GM19452 (cell line): ENCODE results near the gene STX8.

Source experiments
- ATAC-seq: cut with Tn5 transposase; IDR thresholded peaks from one replicate; pipeline ENCODE4 v1.9.1; 2021; ENCODE audit not compliant: unreplicated experiment

Gene STX8

DNA sequence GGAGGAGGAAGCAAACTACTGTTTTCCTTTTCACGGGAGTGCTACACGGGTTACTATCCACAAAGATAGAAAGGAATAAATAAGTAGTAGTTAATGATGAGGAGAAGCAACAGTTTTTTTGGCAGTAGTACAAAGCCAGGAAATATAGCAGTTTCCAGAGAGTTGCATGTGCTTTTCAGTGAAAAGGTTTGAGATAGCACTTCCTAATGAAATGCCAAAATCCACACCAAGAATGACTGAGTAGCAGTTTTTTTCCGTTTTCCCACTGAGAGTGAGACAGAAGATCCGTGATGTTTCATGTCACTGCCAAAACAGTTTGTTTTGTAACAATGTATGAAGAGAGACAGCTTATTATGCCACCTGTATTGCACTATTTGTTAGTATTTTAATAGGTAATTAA lies 129.1 kb downstream of the STX8 start:
- ATAC-seq, result no peak

DNA sequence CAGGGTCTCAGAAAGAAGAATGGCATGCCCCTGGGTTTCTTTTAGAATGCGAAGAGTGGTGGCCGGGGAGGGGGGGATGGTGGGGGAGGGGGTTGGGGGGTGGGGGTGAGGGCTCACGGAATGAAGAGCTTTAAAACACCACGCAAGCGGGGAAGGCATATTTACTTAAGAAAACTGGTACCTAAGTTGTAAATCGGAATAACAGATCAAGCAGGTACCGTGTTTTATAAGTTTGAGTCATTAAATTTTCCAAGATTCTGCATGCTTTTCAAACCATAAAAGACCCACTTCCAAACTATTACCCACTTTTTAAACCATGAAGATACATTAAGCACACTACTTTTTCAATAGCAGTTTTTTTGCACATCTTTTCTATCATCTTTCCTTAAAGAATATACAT lies 130.2 kb downstream of the STX8 start:
- no peak for ATAC-seq

DNA sequence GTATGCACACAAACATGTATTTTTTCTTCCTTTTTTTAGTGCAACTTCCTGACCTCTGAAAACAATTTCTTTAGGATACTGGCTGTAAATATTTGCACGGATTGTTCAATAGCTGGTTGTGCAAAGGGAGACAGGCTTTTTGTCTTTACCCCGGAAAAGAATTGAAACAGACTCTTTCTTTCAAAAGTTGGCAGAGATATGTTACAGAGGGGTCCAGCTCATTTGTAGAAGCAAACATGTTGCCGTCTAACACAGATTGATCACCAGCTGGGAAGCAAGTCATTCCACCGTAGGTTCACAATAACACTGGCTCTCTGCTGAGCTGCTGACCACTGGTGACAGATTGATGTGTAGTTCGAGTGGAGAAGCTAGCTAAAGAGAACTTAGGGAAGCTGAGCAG lies 130.9 kb downstream of the STX8 start:
- ATAC-seq, result no peak

DNA sequence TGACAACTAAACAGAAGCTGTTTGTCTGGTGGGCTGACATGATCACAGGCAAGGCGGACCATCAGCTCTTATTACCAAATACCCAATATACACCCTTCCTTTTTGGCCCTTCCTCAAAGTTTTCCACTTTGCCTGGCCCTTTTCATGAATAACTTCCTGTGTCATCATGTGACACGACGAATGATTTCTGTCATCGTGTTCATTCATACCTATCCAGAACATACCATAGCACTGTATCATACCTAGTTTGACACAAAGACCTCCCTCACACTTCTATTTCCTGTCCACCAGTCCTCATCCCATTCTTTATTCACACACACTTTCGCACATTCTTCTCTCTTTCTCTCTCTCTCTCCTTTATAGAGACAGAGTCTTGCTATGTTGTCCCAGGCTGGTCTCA lies 131.8 kb downstream of the STX8 start:
- no peak for ATAC-seq

DNA sequence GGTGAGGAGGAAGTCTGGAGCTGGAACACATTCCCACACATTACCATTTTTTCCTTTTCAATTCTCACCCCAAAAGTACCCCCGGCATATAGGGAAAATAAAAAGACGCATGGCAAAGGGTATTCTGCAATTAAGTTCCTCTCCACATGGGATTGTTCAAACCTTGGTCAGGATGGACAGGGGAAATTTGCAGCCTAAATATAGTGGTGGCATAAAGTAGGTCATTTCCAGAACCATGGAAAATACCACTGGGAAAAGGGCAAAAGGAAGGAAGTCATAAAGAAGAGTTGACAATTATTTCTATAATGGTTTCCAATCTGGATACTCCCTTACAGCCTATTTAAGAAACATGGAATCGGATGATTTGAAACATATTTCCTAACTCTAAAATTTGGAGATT lies 135.8 kb downstream of the STX8 start:
- ATAC-seq, result no peak

- no peak for ATAC-seq
These were observed 139.0 kb downstream of the STX8 start for GRCh38 chr17:9436630-9437029.

DNA sequence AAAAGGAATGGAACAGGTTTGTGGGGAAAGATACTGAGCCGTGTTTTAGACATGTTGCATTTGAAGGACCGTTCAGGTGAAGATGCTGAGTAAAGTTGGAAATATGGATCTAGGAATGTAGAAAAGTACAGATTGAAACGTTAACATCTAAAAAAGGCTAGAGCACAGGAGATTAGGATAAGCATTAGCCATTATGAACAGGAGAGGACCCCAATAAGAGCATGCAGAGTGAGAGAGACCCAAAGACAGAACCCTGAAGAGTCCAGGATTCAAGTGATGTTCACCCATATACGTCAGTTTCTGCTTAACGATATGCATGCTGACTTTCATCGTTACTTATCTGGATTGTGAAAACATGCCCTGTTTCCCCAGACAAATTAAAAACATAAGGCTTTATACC lies 140.5 kb downstream of the STX8 start:
- no peak for ATAC-seq

DNA sequence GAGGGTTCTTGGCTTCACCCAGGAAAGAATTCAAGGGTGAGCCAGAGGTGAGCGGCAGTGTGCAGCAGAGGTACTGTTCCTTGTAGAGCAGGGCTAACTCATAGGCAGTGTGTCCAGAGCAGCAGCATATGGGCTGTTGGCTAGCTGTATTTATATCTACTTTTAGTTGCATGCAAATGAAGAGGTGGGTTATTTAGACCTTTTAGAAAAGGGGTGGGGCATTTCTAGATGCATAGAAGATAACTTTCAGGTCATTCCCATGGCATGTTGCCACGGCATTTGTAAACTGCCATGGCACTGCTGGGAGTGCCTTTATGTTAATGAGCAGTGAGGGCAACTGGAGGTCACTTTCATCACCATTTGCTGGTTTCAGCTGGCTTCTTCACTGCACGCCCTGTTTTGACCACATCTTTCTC lies 141.0 kb downstream of the STX8 start:
- ATAC-seq, result no peak

- ATAC-seq, result no peak
These were observed 142.6 kb downstream of the STX8 start for GRCh38 chr17:9432934-9433421.

- no peak for ATAC-seq
These were observed 143.3 kb downstream of the STX8 start for GRCh38 chr17:9432134-9432885.

DNA sequence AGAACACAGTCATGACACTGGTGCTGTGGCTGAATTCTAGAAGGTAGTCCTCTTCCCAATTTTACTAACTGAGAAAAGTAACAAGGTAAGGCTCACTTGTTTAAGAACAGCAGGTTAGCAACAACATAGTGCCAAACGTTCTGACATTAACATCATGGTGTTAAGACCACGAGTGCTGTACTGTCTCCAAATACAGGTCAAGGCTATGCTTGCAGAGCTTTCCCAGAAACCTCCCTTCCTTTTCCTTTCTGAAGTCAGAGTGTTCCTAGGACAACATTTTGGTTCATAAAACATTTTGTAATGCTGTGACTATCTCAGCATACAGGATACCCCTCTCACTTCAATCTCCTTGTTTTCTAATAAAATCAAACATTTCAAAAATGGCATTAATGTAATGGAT lies 144.0 kb downstream of the STX8 start:
- no peak for ATAC-seq

- no peak for ATAC-seq
These were observed 147.9 kb downstream of the STX8 start for GRCh38 chr17:9427465-9428315.

GRCh38 chr17:9424071-9424640 lies 151.5 kb downstream of the STX8 start:
- no peak for ATAC-seq

GRCh38 chr17:9421525-9421924 lies 154.1 kb downstream of the STX8 start:
- ATAC-seq, result no peak

GRCh38 chr17:9419932-9420453 lies 155.6 kb downstream of the STX8 start:
- ATAC-seq, result no peak

GRCh38 chr17:9414471-9414870 lies 161.1 kb downstream of the STX8 start:
- ATAC-seq, result peak; percentile 98

DNA sequence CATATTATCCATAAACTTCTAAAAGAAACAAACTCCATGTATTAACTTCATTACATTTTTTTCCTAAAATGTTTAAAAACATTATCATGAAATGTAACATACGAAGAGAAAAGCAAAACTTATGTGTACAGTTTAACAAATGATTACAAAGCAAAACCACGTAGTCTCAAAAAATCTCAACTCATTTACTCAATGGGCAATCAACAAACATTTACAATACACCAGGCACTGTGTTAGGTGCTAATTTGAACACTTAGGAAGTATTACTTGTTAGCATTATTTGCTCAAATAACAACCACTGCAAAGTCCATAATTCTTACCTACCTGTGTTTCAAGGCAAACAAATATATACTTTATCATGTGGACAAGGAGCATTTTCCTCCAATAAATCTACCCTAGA lies 164.9 kb downstream of the STX8 start:
- no peak for ATAC-seq

- ATAC-seq, result no peak
These were observed 165.3 kb downstream of the STX8 start for GRCh38 chr17:9410301-9410700.

- no peak for ATAC-seq
These were observed 165.7 kb downstream of the STX8 start for GRCh38 chr17:9409878-9410277.

DNA sequence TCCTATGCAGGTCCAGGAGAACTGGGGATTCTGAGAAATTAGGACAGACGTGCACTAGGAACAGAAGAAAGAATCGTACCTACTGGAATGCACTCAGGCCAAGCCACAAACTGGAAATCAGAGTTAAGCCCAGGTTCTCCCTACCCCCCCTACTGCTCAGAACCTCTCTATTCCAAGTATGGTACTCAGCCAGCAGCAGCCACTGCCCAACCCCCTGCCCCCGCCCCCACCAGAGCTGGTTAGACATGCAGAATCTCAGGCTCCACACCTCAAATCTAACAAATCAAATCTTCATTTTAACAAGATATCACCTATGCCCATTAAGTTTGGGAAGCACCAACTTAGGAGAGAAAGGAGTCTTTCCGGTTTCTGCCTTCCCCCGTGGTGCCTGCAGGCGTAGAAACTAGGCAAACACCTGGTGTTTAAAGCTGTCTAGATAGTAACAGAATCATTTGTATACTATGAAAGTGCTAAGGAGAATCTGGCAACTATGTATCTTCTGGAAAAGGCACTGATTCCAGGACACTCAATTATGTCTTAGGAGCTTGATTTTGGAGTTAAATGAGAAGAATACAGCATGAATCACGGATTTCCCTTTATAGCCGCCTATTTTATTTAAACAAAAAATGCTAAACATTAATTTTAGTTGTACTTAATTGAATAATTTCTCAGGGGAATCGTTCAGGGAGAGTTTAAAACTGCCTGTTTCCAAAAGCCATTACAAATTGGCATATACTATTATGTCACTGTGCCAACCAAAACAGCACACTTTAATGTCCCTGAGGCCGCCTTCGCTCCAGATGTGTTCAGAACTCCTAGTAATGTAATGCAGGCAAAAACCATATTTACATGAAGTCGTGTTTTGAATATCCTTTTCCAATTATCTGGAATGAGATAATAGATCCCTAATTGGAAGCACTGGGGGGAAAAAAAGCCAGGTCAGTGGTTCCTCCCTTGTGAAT lies 166.5 kb downstream of the STX8 start:
- ATAC-seq, result no peak
